Activated effector memory CD4-positive, alpha-beta T cell treated with Interleukin-2 at 50 U/mL for 16 hours (primary cell): ENCODE results near the gene CD79A.

Experiments
- DNase-seq: peaks from one replicate; pipeline ENCODE4 v3.0.0-alpha.2; 2020

CD79A gene

GRCh38 chr19:41920882-41921576 lies 44.0 kb downstream of the CD79A start:
- no peak for DNase-seq

- no peak for DNase-seq
These were observed 44.8 kb downstream of the CD79A start for GRCh38 chr19:41921577-41922576.

- DNase-seq = no peak
These were observed 45.5 kb downstream of the CD79A start for GRCh38 chr19:41922585-41922984.

GRCh38 chr19:41923045-41923788 lies 46.1 kb downstream of the CD79A start:
- no peak for DNase-seq

GRCh38 chr19:41924151-41925145 lies 47.4 kb downstream of the CD79A start:
- DNase-seq = no peak

- no peak for DNase-seq
These were observed 48.3 kb downstream of the CD79A start for GRCh38 chr19:41925208-41926003.

- no peak for DNase-seq
These were observed 49.1 kb downstream of the CD79A start for GRCh38 chr19:41926028-41926762.

- no peak for DNase-seq
These were observed 49.9 kb downstream of the CD79A start for GRCh38 chr19:41926763-41927496.

- DNase-seq = no peak
These were observed 50.6 kb downstream of the CD79A start for GRCh38 chr19:41927497-41928192.

GRCh38 chr19:41928221-41928683 lies 51.2 kb downstream of the CD79A start, which contains the start of gene ERFL:
ERFL (minus strand) TSS chr19:41928449; CDS start chr19:41912919, 15,530 bp downstream.
- no peak for DNase-seq

- DNase-seq = no peak
These were observed 51.9 kb downstream of the CD79A start for GRCh38 chr19:41928754-41929535.

- DNase-seq = no peak
These were observed 52.5 kb downstream of the CD79A start for GRCh38 chr19:41929536-41930071.

GRCh38 chr19:41930322-41930722 lies 53.2 kb downstream of the CD79A start:
- no peak for DNase-seq
